HEK293 (cell line): Measurements from ENCODE around the gene OGFOD3.

Experiments
- CTCF ChIA-PET: fragments of 350-600 bp; formaldehyde crosslinking; extraction: SDS; loops from one replicate; lab custom pipeline; 2021; ENCODE audit warnings: antibody characterized with exemption; lab: Yijun Ruan, JAX
- POLR2A ChIA-PET: fragments of 300-600 bp; formaldehyde crosslinking; extraction: SDS; loops from one replicate; lab custom pipeline; 2020; ENCODE audit warnings: antibody characterized with exemption, inconsistent platforms; lab: Yijun Ruan, JAX
- H3K27ac ChIP-seq: fragments of 200-500 bp; sonication (Bioruptor generic); 2 replicates; pipeline ENCODE4 v1.5.1; 2014; ENCODE audit warnings: low read depth, low read length, control low read depth, inconsistent platforms; ENCODE audit errors: extremely low read depth
- H3K36me3 ChIP-seq, 2 experiments: fragments of 200-500 bp in 1 of 2; sonication (Bioruptor generic) in 1 of 2; 1 replicate in 1 of 2; 2 replicates in 1 of 2; pipeline ENCODE4 v1.5.1; 2014 to 2017; ENCODE audit warnings: inconsistent platforms in 2 of 2, low read length in 2 of 2; ENCODE audit not compliant: control insufficient read depth in 2 of 2, insufficient read depth in 1 of 2
- H3K4me1 ChIP-seq: fragments of 200-500 bp; sonication (Bioruptor generic); 2 replicates; pipeline ENCODE4 v1.5.1; 2014; ENCODE audit warnings: mild to moderate bottlenecking, low read length, inconsistent platforms; ENCODE audit not compliant: control insufficient read depth, insufficient read depth
- H3K4me3 ChIP-seq: 2 replicates; pipeline ENCODE4 v1.5.1; 2011; ENCODE audit warnings: low read depth, mild to moderate bottlenecking, control low read depth, low read length, moderate library complexity
- H3K9me3 ChIP-seq: fragments of 200-500 bp; sonication (Bioruptor generic); 2 replicates; pipeline ENCODE4 v1.5.1; 2014; ENCODE audit warnings: low read depth, low read length, inconsistent platforms; ENCODE audit not compliant: control insufficient read depth, insufficient read depth
- BCL11B ChIP-seq: fragments of 450-650 bp; formaldehyde crosslinking; IDR thresholded peaks from 2 replicates; pipeline ENCODE4 v1.5.1; 2016; ENCODE audit warnings: low read depth, missing biosample characterization, missing genetic modification characterization
- HOXC10 ChIP-seq: sonication (generic); formaldehyde crosslinking; IDR thresholded peaks from 2 replicates; pipeline ENCODE4 v1.8.1; 2023; ENCODE audit warnings: mild to moderate bottlenecking, missing genetic modification reagents
- KLF7 ChIP-seq: fragments of 450-650 bp; formaldehyde crosslinking; IDR thresholded peaks from 2 replicates; pipeline ENCODE4 v1.5.1; 2016; ENCODE audit warnings: missing biosample characterization, missing genetic modification characterization, borderline replicate concordance
- MEIS1 ChIP-seq: sonication (generic); formaldehyde crosslinking; IDR thresholded peaks from 2 replicates; pipeline ENCODE4 v1.8.1; 2022; ENCODE audit warnings: missing genetic modification reagents, mild to moderate bottlenecking, borderline replicate concordance
- ZBTB6 ChIP-seq: fragments of 450-650 bp; formaldehyde crosslinking; IDR thresholded peaks from 2 replicates; pipeline ENCODE4 v1.5.1; 2017; ENCODE audit warnings: missing biosample characterization, missing genetic modification characterization
- ZNF132 ChIP-seq: fragments of 450-650 bp; formaldehyde crosslinking; IDR thresholded peaks from 2 replicates; pipeline ENCODE4 v1.5.1; 2017; ENCODE audit warnings: missing biosample characterization, missing genetic modification characterization, borderline replicate concordance
- ZNF155 ChIP-seq: fragments of 450-650 bp; formaldehyde crosslinking; IDR thresholded peaks from 2 replicates; pipeline ENCODE4 v1.5.1; 2016; ENCODE audit warnings: missing biosample characterization, missing genetic modification characterization
- ZNF16 ChIP-seq: fragments of 450-650 bp; formaldehyde crosslinking; IDR thresholded peaks from 2 replicates; pipeline ENCODE4 v1.5.1; 2016; ENCODE audit warnings: low read depth, missing biosample characterization, missing genetic modification characterization
- ZNF184 ChIP-seq: fragments of 450-650 bp; IDR thresholded peaks from 2 replicates; pipeline ENCODE4 v1.5.1; 2018; ENCODE audit warnings: missing biosample characterization, mild to moderate bottlenecking, missing genetic modification characterization
- ZNF324 ChIP-seq: fragments of 450-650 bp; formaldehyde crosslinking; IDR thresholded peaks from 2 replicates; pipeline ENCODE4 v1.5.1; 2016; ENCODE audit warnings: missing biosample characterization, missing genetic modification characterization
- ZNF335 ChIP-seq: fragments of 450-650 bp; formaldehyde crosslinking; conservative IDR thresholded peaks from 2 replicates; pipeline ENCODE4 v1.5.1; 2016; ENCODE audit warnings: missing biosample characterization, missing genetic modification characterization
- ZNF341 ChIP-seq: fragments of 450-650 bp; formaldehyde crosslinking; IDR thresholded peaks from 2 replicates; pipeline ENCODE4; 2016; ENCODE audit warnings: low read depth, missing biosample characterization, missing genetic modification characterization
- ZNF560 ChIP-seq: fragments of 450-650 bp; formaldehyde crosslinking; IDR thresholded peaks from 2 replicates; pipeline ENCODE4 v1.5.1; 2017; ENCODE audit warnings: missing biosample characterization, missing genetic modification characterization, borderline replicate concordance
- ZNF610 ChIP-seq: fragments of 450-650 bp; formaldehyde crosslinking; IDR thresholded peaks from 2 replicates; pipeline ENCODE4 v1.5.1; 2016; ENCODE audit warnings: missing biosample characterization, missing genetic modification characterization, borderline replicate concordance
- ZNF701 ChIP-seq: fragments of 450-650 bp; formaldehyde crosslinking; IDR thresholded peaks from 2 replicates; pipeline ENCODE4 v1.5.1; 2016; ENCODE audit warnings: missing biosample characterization, missing genetic modification characterization
- TF ChIP-seq, protein P1 (sequence below): fragments of 450-650 bp; formaldehyde crosslinking; IDR thresholded peaks from 2 replicates; pipeline ENCODE4 v1.5.1; 2016; ENCODE audit warnings: missing biosample characterization, missing genetic modification characterization
- TF ChIP-seq, protein P2 (sequence below): fragments of 450-650 bp; IDR thresholded peaks from 2 replicates; pipeline ENCODE4 v1.5.1; 2018; ENCODE audit warnings: missing biosample characterization, missing genetic modification characterization
- TF ChIP-seq, protein P3 (sequence below): fragments of 450-650 bp; formaldehyde crosslinking; IDR thresholded peaks from 2 replicates; pipeline ENCODE4 v1.5.1; 2017; ENCODE audit warnings: missing biosample characterization, missing genetic modification characterization

OGFOD3 gene

GRCh38 chr17:82394278-82394677 is 24.1 kb downstream of the OGFOD3 start:
- TF ChIP-seq HOXC10 (CRISPR knock-in tag), result no peak
- TF ChIP-seq, protein P1, sequence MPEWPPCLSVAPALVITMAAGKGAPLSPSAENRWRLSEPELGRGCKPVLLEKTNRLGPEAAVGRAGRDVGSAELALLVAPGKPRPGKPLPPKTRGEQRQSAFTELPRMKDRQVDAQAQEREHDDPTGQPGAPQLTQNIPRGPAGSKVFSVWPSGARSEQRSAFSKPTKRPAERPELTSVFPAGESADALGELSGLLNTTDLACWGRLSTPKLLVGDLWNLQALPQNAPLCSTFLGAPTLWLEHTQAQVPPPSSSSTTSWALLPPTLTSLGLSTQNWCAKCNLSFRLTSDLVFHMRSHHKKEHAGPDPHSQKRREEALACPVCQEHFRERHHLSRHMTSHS (tag by site-specific recombination), result no peak
- TF ChIP-seq, all 188 proteins: peak for 0
- no peaks in the 10 kb centered on the region for H3K4me1 ChIP-seq
- H3K27ac ChIP-seq, result no peak overlapping the region
- CTCF ChIA-PET, result interaction anchor here (0.5 to 0.8 kb wide), 2 partner anchors 20 to 43 kb away, joined by 3 to 7 read pairs; no protein-coding TSS in a partner anchor
- POLR2A ChIA-PET, result interaction anchor here (0.7 kb wide), 1 partner anchor 100 kb away, joined by 4 read pairs; no protein-coding TSS in a partner anchor
- no peaks in the 10 kb centered on the region for H3K9me3 ChIP-seq
- no peak overlapping the region for H3K4me3 ChIP-seq
- peaks cover 0 to 20% of the 10 kb centered on the region in 2 experiments; a peak in 1 of 3 replicates for H3K36me3 ChIP-seq

DNA sequence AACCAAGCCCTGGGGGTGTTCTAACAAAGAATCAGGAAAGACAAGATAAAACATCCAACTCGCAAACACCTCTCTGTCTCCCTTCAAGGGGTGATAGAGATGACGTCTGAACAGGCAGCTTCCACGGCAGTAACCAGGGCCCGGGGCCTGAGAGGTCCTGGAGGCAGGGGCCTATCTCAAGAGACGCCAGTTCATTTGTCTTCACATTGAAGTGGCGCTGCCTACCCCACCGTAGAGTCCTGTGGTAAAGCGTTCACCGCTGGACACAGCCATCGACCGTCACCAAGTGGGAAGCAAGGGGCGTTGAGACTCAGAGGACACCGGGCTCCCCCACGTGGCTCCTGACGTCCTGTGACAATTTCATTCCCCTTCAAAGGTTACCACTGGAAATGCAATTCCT is 25.4 kb downstream of the OGFOD3 start:
- peaks cover 0 to 20% of the 10 kb centered on the region in 2 experiments; a peak in 1 of 3 replicates for H3K36me3 ChIP-seq
- TF ChIP-seq ZNF184 (tag by site-specific recombination), result no peak
- TF ChIP-seq, all 188 proteins: peak for 0
- H3K9me3 ChIP-seq, result no peaks in the 10 kb centered on the region
- H3K4me1 ChIP-seq, result no peaks in the 10 kb centered on the region
- POLR2A ChIA-PET, result interaction anchor here (0.7 kb wide), 1 partner anchor 289 kb away, joined by 3 read pairs; no protein-coding TSS in a partner anchor
- CTCF ChIA-PET, result interaction anchor here (0.9 kb wide), 1 partner anchor 32 kb away, joined by 4 read pairs; no protein-coding TSS in a partner anchor
- H3K27ac ChIP-seq, result no peak overlapping the region
- no peak overlapping the region for H3K4me3 ChIP-seq

GRCh38 chr17:82392209-82392920 is 26.0 kb downstream of the OGFOD3 start:
- Histone ChIP-seq H3K36me3 (peaks cover 0 to 20% of the 10 kb centered on the region in 2 experiments; a peak in 1 of 3 replicates), H3K4me1 (no peaks in the 10 kb centered on the region)
- TF ChIP-seq MEIS1 (no peak), ZNF335 (no peak), ZNF155 (tag by site-specific recombination) (no peak)
- TF ChIP-seq, protein P2, sequence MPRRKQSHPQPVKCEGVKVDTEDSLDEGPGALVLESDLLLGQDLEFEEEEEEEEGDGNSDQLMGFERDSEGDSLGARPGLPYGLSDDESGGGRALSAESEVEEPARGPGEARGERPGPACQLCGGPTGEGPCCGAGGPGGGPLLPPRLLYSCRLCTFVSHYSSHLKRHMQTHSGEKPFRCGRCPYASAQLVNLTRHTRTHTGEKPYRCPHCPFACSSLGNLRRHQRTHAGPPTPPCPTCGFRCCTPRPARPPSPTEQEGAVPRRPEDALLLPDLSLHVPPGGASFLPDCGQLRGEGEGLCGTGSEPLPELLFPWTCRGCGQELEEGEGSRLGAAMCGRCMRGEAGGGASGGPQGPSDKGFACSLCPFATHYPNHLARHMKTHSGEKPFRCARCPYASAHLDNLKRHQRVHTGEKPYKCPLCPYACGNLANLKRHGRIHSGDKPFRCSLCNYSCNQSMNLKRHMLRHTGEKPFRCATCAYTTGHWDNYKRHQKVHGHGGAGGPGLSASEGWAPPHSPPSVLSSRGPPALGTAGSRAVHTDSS (tag by site-specific recombination), result no peak
- TF ChIP-seq, all 188 proteins: peak for 0
- ChIA-PET POLR2A (interaction anchor here (0.7 kb wide), 1 partner anchor 12 kb away, joined by 3 read pairs; no protein-coding TSS in a partner anchor), CTCF (interaction anchor here (0.9 kb wide), 1 partner anchor 32 kb away, joined by 4 read pairs; no protein-coding TSS in a partner anchor)
- no peak overlapping the region for H3K27ac ChIP-seq
- no peaks in the 10 kb centered on the region for H3K9me3 ChIP-seq
- H3K4me3 ChIP-seq, result no peak overlapping the region

GRCh38 chr17:82391496-82392066 is 26.8 kb downstream of the OGFOD3 start:
- Histone ChIP-seq H3K4me1 (no peaks in the 10 kb centered on the region), H3K9me3 (no peaks in the 10 kb centered on the region), H3K36me3 (peaks cover 0 to 20% of the 10 kb centered on the region in 2 experiments; a peak in 1 of 3 replicates), H3K27ac (no peak overlapping the region), H3K4me3 (no peak overlapping the region)
- POLR2A ChIA-PET, result interaction anchor here (0.7 kb wide), 1 partner anchor 11 kb away, joined by 3 read pairs; no protein-coding TSS in a partner anchor
- CTCF ChIA-PET, result interaction anchor here (0.6 kb wide), 1 partner anchor 62 kb away, joined by 3 read pairs; no protein-coding TSS in a partner anchor
- no peak for TF ChIP-seq ZBTB6 (tag by site-specific recombination)
- TF ChIP-seq, protein P3, sequence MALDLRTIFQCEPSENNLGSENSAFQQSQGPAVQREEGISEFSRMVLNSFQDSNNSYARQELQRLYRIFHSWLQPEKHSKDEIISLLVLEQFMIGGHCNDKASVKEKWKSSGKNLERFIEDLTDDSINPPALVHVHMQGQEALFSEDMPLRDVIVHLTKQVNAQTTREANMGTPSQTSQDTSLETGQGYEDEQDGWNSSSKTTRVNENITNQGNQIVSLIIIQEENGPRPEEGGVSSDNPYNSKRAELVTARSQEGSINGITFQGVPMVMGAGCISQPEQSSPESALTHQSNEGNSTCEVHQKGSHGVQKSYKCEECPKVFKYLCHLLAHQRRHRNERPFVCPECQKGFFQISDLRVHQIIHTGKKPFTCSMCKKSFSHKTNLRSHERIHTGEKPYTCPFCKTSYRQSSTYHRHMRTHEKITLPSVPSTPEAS (tag by site-specific recombination), result no peak
- no peak for TF ChIP-seq ZNF132 (tag by site-specific recombination)
- no peak for TF ChIP-seq BCL11B (tag by site-specific recombination)
- TF ChIP-seq ZNF341 (tag by site-specific recombination), result no peak
- TF ChIP-seq ZNF610, result no peak
- TF ChIP-seq ZNF16 (tag by site-specific recombination), result no peak
- TF ChIP-seq ZNF324 (tag by site-specific recombination), result no peak
- TF ChIP-seq KLF7, result no peak
- no peak for TF ChIP-seq ZNF560 (tag by site-specific recombination)
- TF ChIP-seq ZNF701 (tag by site-specific recombination), result no peak
